HG03521 (cell line): ENCODE measurements around the gene DCUN1D4.

Experiments
- ATAC-seq: cut with Tn5 transposase; IDR thresholded peaks from one replicate; pipeline ENCODE4 v1.9.1; 2021; ENCODE audit warnings: mild to moderate bottlenecking, moderate library complexity; ENCODE audit not compliant: unreplicated experiment

DCUN1D4 gene

GRCh38 chr4:51960486-51960885 is 117.5 kb downstream of the DCUN1D4 start:
- ATAC-seq, result no peak

GRCh38 chr4:51963841-51964517 is 121.0 kb downstream of the DCUN1D4 start:
- ATAC-seq, result no peak

- ATAC-seq, result no peak
Observed at GRCh38 chr4:51965862-51966261, 122.9 kb downstream of the DCUN1D4 start.
